Peyer's patch (tissue), 4 donors: ENCODE results near the gene BTG1.

Source experiments
- CTCF ChIP-seq, 6 experiments: fragments of 450-650 bp in 4 of 6; fragments of 200-600 bp in 2 of 6; sonication (generic) in 1 of 6; IDR thresholded peaks; one replicate each; pipeline ENCODE4 v1.5.1; 2017 to 2019; ENCODE audit warnings: antibody characterized with exemption in 6 of 6, mild to moderate bottlenecking in 3 of 6, moderate library complexity in 1 of 6
- POLR2A ChIP-seq, 2 donors: fragments of 450-650 bp; IDR thresholded peaks; one replicate each; pipeline ENCODE4 v1.5.1; 2017; ENCODE audit warnings: antibody characterized with exemption in 2 of 2, mild to moderate bottlenecking in 2 of 2, moderate library complexity in 2 of 2

GRCh38 chr12:92107094-92107493 lies 38.6 kb downstream of the BTG1 start:
- TF ChIP-seq CTCF (IDR thresholded peaks at IDR 0.05) (no peak), POLR2A (IDR thresholded peaks at IDR 0.05) (no peak)
